Measurements from ENCODE around the gene RNASEH2C. TPM values are rescaled to one million over a fixed set of nuclear protein-coding genes. Genes with fewer than 3 reads are reported as not detected.

RNASEH2C gene
- total and polyA plus RNA-seq, 2 of the 13 experiments (the other 11 are each of a cell fraction or from before 2014, with no cell fraction given): 27.4 to 50.9 TPM

DNA sequence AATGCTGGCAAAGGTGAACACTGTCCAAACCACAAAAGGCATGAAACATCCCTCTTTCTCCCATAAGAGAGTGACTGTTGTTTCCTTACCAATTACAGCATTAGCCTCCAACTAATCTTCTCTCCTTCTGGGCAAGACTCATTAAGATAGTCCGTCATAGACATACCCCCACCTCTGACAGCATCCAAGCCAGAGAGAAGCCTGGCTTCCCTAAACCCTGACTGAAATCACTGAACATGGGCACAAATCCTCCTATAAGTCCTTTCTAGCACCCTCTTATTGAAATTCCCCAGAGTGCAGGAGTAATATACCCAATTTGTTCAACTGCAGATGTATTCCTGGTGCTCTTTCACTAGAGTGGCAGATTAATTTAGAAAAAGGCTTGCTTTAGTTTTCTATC is 1.7 kb upstream of the RNASEH2C start:
- Histone ChIP-seq H3K9me3 (ENCODE audit: low read length) (no peaks in the 10 kb centered on the region), H4K20me1 (ENCODE audit: insufficient read depth, low read length) (peaks cover 8% of the 10 kb centered on the region), H3K4me3 (replicated peaks in 1 of 3; ENCODE audit: insufficient read depth in 1 of 3, low read depth in 2 of 3, low read length in 3 of 3) (no peak overlapping the region), H3K36me3 (replicated peaks in 1 of 2; ENCODE audit: control insufficient read depth in 1 of 2, insufficient read depth in 2 of 2, low read length in 2 of 2) (peaks cover 9 to 21% of the 10 kb centered on the region in 2 experiments), H3K4me2 (ENCODE audit: low read depth, low read length) (no peak overlapping the region), H3K27ac (ENCODE audit: extremely low read length, insufficient read depth, low read length) (no peak overlapping the region), H2AFZ (ENCODE audit: low read length) (peak overlapping the region; percentile 40), H3K27me3 (ENCODE audit: control insufficient read depth in 1 of 2, insufficient read depth in 2 of 2, low read length in 2 of 2) (peaks cover 0 to 3% of the 10 kb centered on the region in 2 experiments; a peak in 2 of 5 replicates), H3K9ac (ENCODE audit: insufficient read depth, low read depth, low read length) (no peak overlapping the region), H3K4me1 (ENCODE audit: insufficient read depth, low read length) (peaks cover 26% of the 10 kb centered on the region), H3K79me2 (ENCODE audit: insufficient read depth, low read length) (peaks cover 13% of the 10 kb centered on the region)
- WGBS (ENCODE audit: low lambda C conversion rate): 14% methylated on average over 1 of the region's 1 CpG
- CTCF ChIA-PET (ENCODE audit: low intra/inter-chr PET ratio, low total read pairs): no interaction called here
- intact Hi-C loops (cut with micrococcal nuclease; ENCODE audit: unreplicated experiment): no loop called here
- DNase-seq (ENCODE audit: low spot score) (no peak), FAIRE-seq (no peak), ATAC-seq (no peak)
- TF ChIP-seq TCF12 (IDR thresholded peaks at IDR 0.05): no peak
- TF ChIP-seq TCF12 (CRISPR knock-in tag; IDR thresholded peaks at IDR 0.05): no peak
- TF ChIP-seq SOX5 (CRISPR knock-in tag; IDR thresholded peaks at IDR 0.05; ENCODE audit: borderline replicate concordance): no peak
- no peak for TF ChIP-seq ZFP90 (CRISPR knock-in tag; IDR thresholded peaks at IDR 0.05; ENCODE audit: borderline replicate concordance)
- TF ChIP-seq, protein P1, sequence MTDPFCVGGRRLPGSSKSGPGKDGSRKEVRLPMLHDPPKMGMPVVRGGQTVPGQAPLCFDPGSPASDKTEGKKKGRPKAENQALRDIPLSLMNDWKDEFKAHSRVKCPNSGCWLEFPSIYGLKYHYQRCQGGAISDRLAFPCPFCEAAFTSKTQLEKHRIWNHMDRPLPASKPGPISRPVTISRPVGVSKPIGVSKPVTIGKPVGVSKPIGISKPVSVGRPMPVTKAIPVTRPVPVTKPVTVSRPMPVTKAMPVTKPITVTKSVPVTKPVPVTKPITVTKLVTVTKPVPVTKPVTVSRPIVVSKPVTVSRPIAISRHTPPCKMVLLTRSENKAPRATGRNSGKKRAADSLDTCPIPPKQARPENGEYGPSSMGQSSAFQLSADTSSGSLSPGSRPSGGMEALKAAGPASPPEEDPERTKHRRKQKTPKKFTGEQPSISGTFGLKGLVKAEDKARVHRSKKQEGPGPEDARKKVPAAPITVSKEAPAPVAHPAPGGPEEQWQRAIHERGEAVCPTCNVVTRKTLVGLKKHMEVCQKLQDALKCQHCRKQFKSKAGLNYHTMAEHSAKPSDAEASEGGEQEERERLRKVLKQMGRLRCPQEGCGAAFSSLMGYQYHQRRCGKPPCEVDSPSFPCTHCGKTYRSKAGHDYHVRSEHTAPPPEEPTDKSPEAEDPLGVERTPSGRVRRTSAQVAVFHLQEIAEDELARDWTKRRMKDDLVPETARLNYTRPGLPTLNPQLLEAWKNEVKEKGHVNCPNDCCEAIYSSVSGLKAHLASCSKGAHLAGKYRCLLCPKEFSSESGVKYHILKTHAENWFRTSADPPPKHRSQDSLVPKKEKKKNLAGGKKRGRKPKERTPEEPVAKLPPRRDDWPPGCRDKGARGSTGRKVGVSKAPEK (CRISPR knock-in tag; IDR thresholded peaks at IDR 0.05; ENCODE audit: borderline replicate concordance): no peak
- BruUV-seq (replicated peaks): no TSS peak
- in situ Hi-C loops (cut with HindIII; ENCODE audit: extremely low pct_ligation_motif_present, low pct_unique_long_range_greater_than_20kb): no loop called here
- POLR2A ChIA-PET: interaction anchor here (3.6 kb wide), 1 partner anchor 11 kb away, joined by 56 read pairs; the partner anchor contains the start of gene KAT5

DNA sequence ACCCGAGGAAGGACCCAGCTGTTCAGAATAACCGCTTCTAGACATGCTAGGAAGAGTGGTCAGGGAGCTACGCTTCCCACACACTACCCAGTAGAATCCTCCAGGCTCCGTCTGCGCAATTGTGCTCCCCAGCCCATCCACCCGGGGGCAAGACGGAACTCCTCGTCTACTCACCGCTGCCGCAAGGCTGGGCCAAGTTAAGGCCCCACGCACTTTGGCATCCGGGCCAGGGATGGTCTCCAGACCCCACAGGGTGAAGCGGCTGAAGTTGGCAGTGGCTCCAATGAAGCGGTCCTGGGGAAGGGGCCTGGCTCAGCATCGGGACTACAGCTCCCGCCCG is 757 bp downstream of the RNASEH2C start:
- ATAC-seq (peak; percentile 25), FAIRE-seq (no peak), DNase-seq (ENCODE audit: low spot score) (no peak)
- Histone ChIP-seq H3K4me3 (replicated peaks in 1 of 3; ENCODE audit: insufficient read depth in 1 of 3, low read depth in 2 of 3, low read length in 3 of 3) (peak overlapping the region; percentile 76 to 89 (median 87)), H3K27ac (ENCODE audit: extremely low read length, insufficient read depth, low read length) (peak overlapping the region; percentile 47), H3K36me3 (replicated peaks in 1 of 2; ENCODE audit: control insufficient read depth in 1 of 2, insufficient read depth in 2 of 2, low read length in 2 of 2) (peaks cover 21 to 41% of the 10 kb centered on the region in 2 experiments), H3K4me2 (ENCODE audit: low read depth, low read length) (peak overlapping the region; percentile 93), H3K9me3 (ENCODE audit: low read length) (no peaks in the 10 kb centered on the region), H3K9ac (ENCODE audit: insufficient read depth, low read depth, low read length) (peak overlapping the region; percentile 79), H3K4me1 (ENCODE audit: insufficient read depth, low read length) (peaks cover 26% of the 10 kb centered on the region), H4K20me1 (ENCODE audit: insufficient read depth, low read length) (peaks cover 8% of the 10 kb centered on the region), H3K79me2 (ENCODE audit: insufficient read depth, low read length) (peaks cover 13% of the 10 kb centered on the region), H2AFZ (ENCODE audit: low read length) (no peak overlapping the region), H3K27me3 (ENCODE audit: control insufficient read depth in 1 of 2, insufficient read depth in 2 of 2, low read length in 2 of 2) (no peaks in the 10 kb centered on the region; a peak in 1 of 5 replicates)
- POLR2A ChIA-PET: interaction anchor here (0.9 to 3.6 kb wide), 10 partner anchors 8 to 169 kb away, joined by 3 to 56 read pairs (median 7); partner anchors contain the start of genes CFL1, FIBP, KAT5 and MUS81
- in situ Hi-C loops (cut with HindIII; ENCODE audit: extremely low pct_ligation_motif_present, low pct_unique_long_range_greater_than_20kb): loop anchor here (10.0 kb wide), 2 partner anchors 95 to 265 kb away; no protein-coding TSS in a partner anchor
- 17% methylated on average over 3 of the region's 17 CpGs for WGBS (ENCODE audit: low lambda C conversion rate)
- no TSS peak for BruUV-seq (replicated peaks)
- intact Hi-C loops (cut with micrococcal nuclease; ENCODE audit: unreplicated experiment): no loop called here
- CTCF ChIA-PET (ENCODE audit: low intra/inter-chr PET ratio, low total read pairs): no interaction called here
- TF ChIP-seq SOX5 (CRISPR knock-in tag; IDR thresholded peaks at IDR 0.05; ENCODE audit: borderline replicate concordance) (no peak), ZNF331 (CRISPR knock-in tag; IDR thresholded peaks at IDR 0.05) (no peak), MTF2 (CRISPR knock-in tag; IDR thresholded peaks at IDR 0.05; ENCODE audit: borderline replicate concordance) (0 out of 2 replicates have a peak, but pooled peaks have one; percentile 23), RBAK (CRISPR knock-in tag; IDR thresholded peaks at IDR 0.05) (0 out of 2 replicates have a peak, but pooled peaks have one; percentile 29), HDAC2 (CRISPR knock-in tag; IDR thresholded peaks at IDR 0.05) (no peak), SRSF4 (IDR thresholded peaks at IDR 0.05; ENCODE audit: low read depth, low read length, poor library complexity, severe bottlenecking) (no peak), ZNF256 (CRISPR knock-in tag; conservative IDR thresholded peaks at IDR 0.05) (0 out of 2 replicates have a peak, but pooled peaks have one; percentile 22)
- TF ChIP-seq, protein P2, sequence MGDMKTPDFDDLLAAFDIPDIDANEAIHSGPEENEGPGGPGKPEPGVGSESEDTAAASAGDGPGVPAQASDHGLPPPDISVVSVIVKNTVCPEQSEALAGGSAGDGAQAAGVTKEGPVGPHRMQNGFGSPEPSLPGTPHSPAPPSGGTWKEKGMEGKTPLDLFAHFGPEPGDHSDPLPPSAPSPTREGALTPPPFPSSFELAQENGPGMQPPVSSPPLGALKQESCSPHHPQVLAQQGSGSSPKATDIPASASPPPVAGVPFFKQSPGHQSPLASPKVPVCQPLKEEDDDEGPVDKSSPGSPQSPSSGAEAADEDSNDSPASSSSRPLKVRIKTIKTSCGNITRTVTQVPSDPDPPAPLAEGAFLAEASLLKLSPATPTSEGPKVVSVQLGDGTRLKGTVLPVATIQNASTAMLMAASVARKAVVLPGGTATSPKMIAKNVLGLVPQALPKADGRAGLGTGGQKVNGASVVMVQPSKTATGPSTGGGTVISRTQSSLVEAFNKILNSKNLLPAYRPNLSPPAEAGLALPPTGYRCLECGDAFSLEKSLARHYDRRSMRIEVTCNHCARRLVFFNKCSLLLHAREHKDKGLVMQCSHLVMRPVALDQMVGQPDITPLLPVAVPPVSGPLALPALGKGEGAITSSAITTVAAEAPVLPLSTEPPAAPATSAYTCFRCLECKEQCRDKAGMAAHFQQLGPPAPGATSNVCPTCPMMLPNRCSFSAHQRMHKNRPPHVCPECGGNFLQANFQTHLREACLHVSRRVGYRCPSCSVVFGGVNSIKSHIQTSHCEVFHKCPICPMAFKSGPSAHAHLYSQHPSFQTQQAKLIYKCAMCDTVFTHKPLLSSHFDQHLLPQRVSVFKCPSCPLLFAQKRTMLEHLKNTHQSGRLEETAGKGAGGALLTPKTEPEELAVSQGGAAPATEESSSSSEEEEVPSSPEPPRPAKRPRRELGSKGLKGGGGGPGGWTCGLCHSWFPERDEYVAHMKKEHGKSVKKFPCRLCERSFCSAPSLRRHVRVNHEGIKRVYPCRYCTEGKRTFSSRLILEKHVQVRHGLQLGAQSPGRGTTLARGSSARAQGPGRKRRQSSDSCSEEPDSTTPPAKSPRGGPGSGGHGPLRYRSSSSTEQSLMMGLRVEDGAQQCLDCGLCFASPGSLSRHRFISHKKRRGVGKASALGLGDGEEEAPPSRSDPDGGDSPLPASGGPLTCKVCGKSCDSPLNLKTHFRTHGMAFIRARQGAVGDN (CRISPR knock-in tag; IDR thresholded peaks at IDR 0.05): no peak
